Mucosa of rectum (tissue), 2 donors: Measurements from ENCODE around the gene MRPL47.

Experiments
- H3K27ac ChIP-seq, 2 donors: one replicate each; pipeline ENCODE4 v1.7.0; 2013; ENCODE audit warnings: inconsistent platforms in 2 of 2, low read depth in 2 of 2, low read length in 2 of 2
- H3K27me3 ChIP-seq, 2 donors: one replicate each; pipeline ENCODE4 v1.7.0; 2013; ENCODE audit warnings: low read length in 2 of 2; ENCODE audit not compliant: control insufficient read depth in 2 of 2, insufficient read depth in 2 of 2
- H3K36me3 ChIP-seq, 2 donors: one replicate each; pipeline ENCODE4 v1.7.0; 2013; ENCODE audit warnings: low read length in 2 of 2; ENCODE audit not compliant: control insufficient read depth in 2 of 2, insufficient read depth in 2 of 2
- H3K4me1 ChIP-seq, 2 donors: one replicate each; pipeline ENCODE4 v1.7.0; 2013; ENCODE audit warnings: low read length in 2 of 2, mild to moderate bottlenecking in 1 of 2; ENCODE audit not compliant: control insufficient read depth in 2 of 2, insufficient read depth in 2 of 2
- H3K4me3 ChIP-seq, 2 donors: one replicate each; pipeline ENCODE4 v1.7.0; 2013; ENCODE audit warnings: low read length in 2 of 2
- H3K9ac ChIP-seq, 2 donors: one replicate each; pipeline ENCODE4 v1.7.0; 2013; ENCODE audit warnings: low read length in 2 of 2, low read depth in 1 of 2, mild to moderate bottlenecking in 1 of 2
- H3K9me3 ChIP-seq, 2 donors: one replicate each; pipeline ENCODE4 v1.7.0; 2013; ENCODE audit warnings: low read length in 2 of 2; ENCODE audit not compliant: control insufficient read depth in 2 of 2
- donor health status: healthy.
- donor health status: Normal muscosa, but diverticular disease.

The MRPL47 gene

DNA sequence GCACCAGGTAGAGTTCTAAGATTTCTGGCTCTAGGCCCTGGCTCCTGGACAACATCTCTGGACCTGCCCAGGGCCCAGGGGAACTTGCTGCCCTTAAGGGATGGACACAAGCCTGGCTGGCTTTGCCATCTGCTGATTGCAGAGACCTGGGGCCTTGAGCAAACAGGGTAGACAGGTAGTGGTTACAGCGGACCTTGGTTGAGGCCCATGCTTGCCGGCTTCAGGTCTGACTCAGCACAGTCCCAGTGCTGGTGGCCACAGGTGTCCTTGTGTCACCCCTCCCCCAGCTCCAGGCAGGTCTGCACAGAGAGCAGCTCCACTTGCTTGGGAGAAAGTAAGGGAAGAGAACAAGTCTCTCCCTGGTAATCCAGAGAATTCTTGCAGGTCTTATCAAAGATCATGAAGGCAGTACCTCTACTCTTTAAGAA, 57.6 kb downstream of the MRPL47 start:
- H3K4me1 ChIP-seq = no peaks in the 10 kb centered on the region
- H3K4me3 ChIP-seq = no peak overlapping the region
- H3K27ac ChIP-seq = no peak overlapping the region
- H3K36me3 ChIP-seq = no peaks in the 10 kb centered on the region
- no peak overlapping the region for H3K9ac ChIP-seq
- H3K27me3 ChIP-seq = no peaks in the 10 kb centered on the region
- H3K9me3 ChIP-seq = no peaks in the 10 kb centered on the region

DNA sequence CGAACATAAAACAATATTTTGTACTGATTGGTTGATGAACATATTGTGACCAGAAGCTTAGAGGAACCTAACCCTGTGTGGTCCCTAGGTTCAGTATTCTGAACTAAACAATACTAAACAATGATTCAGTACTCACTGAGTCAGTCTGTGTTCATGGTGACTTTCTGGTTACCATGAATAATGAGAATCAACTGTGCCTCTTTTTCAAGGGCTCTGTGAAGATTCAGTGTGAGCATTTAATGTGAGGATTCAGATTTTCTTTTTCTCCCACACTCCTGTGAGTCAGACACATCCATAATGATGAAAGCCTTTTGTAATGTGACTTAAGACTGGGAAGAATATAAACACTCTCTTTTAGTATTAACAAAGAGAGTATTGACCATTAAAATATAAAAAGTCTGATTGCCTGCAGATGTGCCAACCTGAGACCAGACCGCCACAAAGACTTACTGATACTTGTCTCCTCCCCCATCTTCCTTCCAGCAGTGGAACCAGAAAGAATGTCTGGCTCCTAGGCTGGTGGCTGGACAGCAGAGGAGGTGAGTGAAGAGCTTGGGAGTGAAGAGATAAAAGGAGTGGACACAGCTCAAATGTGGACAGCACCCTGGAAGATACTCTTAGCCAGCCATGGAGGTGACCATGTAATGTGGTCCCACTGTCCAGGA, 59.3 kb downstream of the MRPL47 start:
- H3K4me1 ChIP-seq = no peaks in the 10 kb centered on the region
- H3K4me3 ChIP-seq = no peak overlapping the region
- H3K27me3 ChIP-seq = no peaks in the 10 kb centered on the region
- H3K36me3 ChIP-seq = no peaks in the 10 kb centered on the region
- H3K27ac ChIP-seq = no peak overlapping the region
- H3K9ac ChIP-seq = no peak overlapping the region
- H3K9me3 ChIP-seq = no peaks in the 10 kb centered on the region

DNA sequence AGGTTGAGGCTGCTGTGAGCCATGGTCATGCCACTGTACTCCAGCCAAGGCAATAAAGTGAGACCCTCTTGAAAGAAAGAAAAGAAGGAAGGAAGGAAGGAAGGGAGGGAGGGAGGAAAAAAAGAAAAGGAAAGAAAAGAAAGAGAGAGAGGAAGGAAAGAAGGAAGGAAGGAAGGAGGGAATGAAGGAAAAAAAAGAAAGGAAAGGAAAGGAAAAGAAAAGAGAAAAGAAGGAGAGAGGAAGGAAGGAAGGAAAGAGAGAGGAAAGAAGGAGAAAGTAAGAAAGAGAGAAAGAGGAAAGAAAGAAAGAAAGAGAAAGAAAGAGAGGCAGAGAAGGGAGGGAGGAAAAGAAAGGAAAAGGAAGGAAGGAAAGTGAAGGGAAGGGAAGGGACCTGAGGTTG, 62.1 kb downstream of the MRPL47 start:
- H3K36me3 ChIP-seq = no peaks in the 10 kb centered on the region
- no peak overlapping the region for H3K9ac ChIP-seq
- H3K4me3 ChIP-seq = no peak overlapping the region
- H3K27me3 ChIP-seq = no peaks in the 10 kb centered on the region
- no peaks in the 10 kb centered on the region for H3K9me3 ChIP-seq
- no peaks in the 10 kb centered on the region for H3K4me1 ChIP-seq
- no peak overlapping the region for H3K27ac ChIP-seq

DNA sequence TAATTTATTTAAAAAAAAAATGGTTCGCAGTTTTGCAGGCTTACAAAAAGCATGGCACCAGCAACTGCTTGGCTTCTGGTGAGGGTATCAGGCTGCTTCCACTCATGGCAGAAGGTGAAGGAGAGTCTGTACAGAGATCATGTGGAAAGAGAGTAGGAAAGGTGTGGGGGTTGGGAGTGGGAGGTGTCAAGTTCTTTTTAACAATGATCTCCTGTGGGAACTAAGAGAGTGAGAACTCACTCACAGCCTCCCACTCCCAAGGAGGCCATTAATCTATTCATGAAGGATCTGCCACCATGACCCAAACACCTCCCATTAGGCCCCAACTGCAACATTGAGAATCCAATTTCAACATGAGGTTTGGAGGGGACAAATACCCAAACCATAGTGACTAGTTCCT, 62.8 kb downstream of the MRPL47 start:
- Histone ChIP-seq H3K27me3 (no peaks in the 10 kb centered on the region), H3K36me3 (no peaks in the 10 kb centered on the region), H3K4me1 (no peaks in the 10 kb centered on the region), H3K9me3 (no peaks in the 10 kb centered on the region), H3K27ac (no peak overlapping the region), H3K9ac (no peak overlapping the region), H3K4me3 (no peak overlapping the region)

DNA sequence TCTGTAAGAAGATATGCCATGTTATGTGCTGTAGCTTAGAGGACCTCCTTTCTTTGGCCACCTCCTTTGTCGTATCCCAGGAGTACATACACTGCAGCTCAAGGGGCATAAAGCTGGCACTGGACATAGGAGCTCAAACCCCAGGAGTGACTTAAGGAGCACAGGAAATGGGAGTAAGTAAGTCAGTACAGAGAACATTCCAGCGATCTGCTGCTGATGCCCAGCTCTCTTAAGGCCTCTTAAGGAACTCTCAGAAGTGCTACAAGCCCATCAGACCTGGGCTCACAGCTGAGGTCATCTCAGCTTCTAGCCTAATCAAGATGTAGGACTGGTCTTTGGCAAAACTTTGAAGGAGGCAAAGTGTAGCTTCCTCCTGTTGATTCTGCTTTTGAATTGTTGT, 63.3 kb downstream of the MRPL47 start:
- Histone ChIP-seq H3K9me3 (no peaks in the 10 kb centered on the region), H3K9ac (no peak overlapping the region), H3K27ac (no peak overlapping the region), H3K4me3 (no peak overlapping the region), H3K36me3 (no peaks in the 10 kb centered on the region), H3K4me1 (no peaks in the 10 kb centered on the region), H3K27me3 (no peaks in the 10 kb centered on the region)
